SU-DHL-6 (cell line): ENCODE data around the gene CBX7.

Source experiments
- CTCF ChIP-seq: fragments of 200-600 bp; sonication (generic); IDR thresholded peaks from one replicate; pipeline ENCODE4 v1.5.1; 2017; ENCODE audit warnings: antibody characterized with exemption, mild to moderate bottlenecking, low read length, moderate library complexity; ENCODE audit not compliant: insufficient read depth, poor library complexity, severe bottlenecking
- EZH2phosphoT487 ChIP-seq: fragments of 200-600 bp; sonication (generic), shearing (Covaris generic); conservative IDR thresholded peaks from 2 replicates; pipeline ENCODE4 v1.6.1; 2018; ENCODE audit warnings: mild to moderate bottlenecking, antibody characterized with exemption, low read length, moderate library complexity, mixed read lengths

GRCh38 chr22:39153220-39153717, 789 bp upstream of the CBX7 start:
- no peak for TF ChIP-seq CTCF
- no peak for TF ChIP-seq EZH2phosphoT487
